NCI-H748 treated with DMSO at 0.1 percent for 48 hours (cell line): Measurements from ENCODE around the gene LETMD1.
"Not testable (repeated sequence)": the region's sequence is repeated elsewhere in the genome, so short reads cannot be mapped to it uniquely, and the experiment has no call there.

ENCODE experiments used
- DNase-seq: peaks from one replicate; lab custom pipeline; 2025; lab: John Stamatoyannopoulos, UW

The LETMD1 gene

GRCh38 chr12:51047655-51048540 lies at the start of gene LETMD1:
Gene LETMD1 (plus strand): TSS chr12:51048327. CDS start chr12:51048357, 30 bp downstream.
- peak; percentile 95 for DNase-seq

- no peak for DNase-seq
These were observed 49.0 kb upstream of the LETMD1 start for GRCh38 chr12:50999093-50999492.

- no peak for DNase-seq
These were observed 47.9 kb upstream of the LETMD1 start for GRCh38 chr12:51000245-51000644.

- DNase-seq = no peak
These were observed 46.3 kb upstream of the LETMD1 start for GRCh38 chr12:51001799-51002198.

- DNase-seq = no peak
These were observed 43.6 kb upstream of the LETMD1 start for GRCh38 chr12:51004504-51004903.

- no peak for DNase-seq
These were observed 43.1 kb upstream of the LETMD1 start for GRCh38 chr12:51005030-51005429.

- no peak for DNase-seq
These were observed 42.5 kb upstream of the LETMD1 start for GRCh38 chr12:51005671-51006070.

- no peak for DNase-seq
These were observed 39.6 kb upstream of the LETMD1 start for GRCh38 chr12:51008329-51009055.

GRCh38 chr12:51009056-51009440 lies 39.1 kb upstream of the LETMD1 start:
- no peak for DNase-seq

- no peak for DNase-seq
These were observed 36.2 kb upstream of the LETMD1 start for GRCh38 chr12:51011955-51012354.

- DNase-seq = no peak
These were observed 35.4 kb upstream of the LETMD1 start for GRCh38 chr12:51012570-51013236.

GRCh38 chr12:51013441-51013840 lies 34.7 kb upstream of the LETMD1 start:
- no peak for DNase-seq

- DNase-seq = not testable (repeated sequence)
These were observed 33.7 kb upstream of the LETMD1 start for GRCh38 chr12:51014467-51014866.

GRCh38 chr12:51017452-51017851 lies 30.7 kb upstream of the LETMD1 start:
- no peak for DNase-seq

- no peak for DNase-seq
These were observed 29.2 kb upstream of the LETMD1 start for GRCh38 chr12:51018956-51019355.

- DNase-seq = no peak
These were observed 28.2 kb upstream of the LETMD1 start for GRCh38 chr12:51019927-51020326.

GRCh38 chr12:51020448-51021182 lies 27.5 kb upstream of the LETMD1 start:
- peak; percentile 18 for DNase-seq

GRCh38 chr12:51021694-51022093 lies 26.4 kb upstream of the LETMD1 start:
- no peak for DNase-seq

GRCh38 chr12:51023625-51024382 lies 24.3 kb upstream of the LETMD1 start:
- no peak for DNase-seq

- peak; percentile 42 for DNase-seq
These were observed 22.7 kb upstream of the LETMD1 start for GRCh38 chr12:51025338-51025835.
